Stimulated activated CD8-positive, alpha-beta memory T cell treated with anti-CD3 and anti-CD28 coated beads, Interleukin-15, amount 100 ng/mL, for 1 hour (primary cell): ENCODE measurements around the gene ACMSD.
"Not testable (repeated sequence)": the region's sequence is repeated elsewhere in the genome, so short reads cannot be mapped to it uniquely, and the experiment has no call there.

Source experiments
- DNase-seq: peaks from one replicate; pipeline ENCODE4 v3.0.0-alpha.2; 2020; ENCODE audit warnings: low read depth

Gene ACMSD

DNA sequence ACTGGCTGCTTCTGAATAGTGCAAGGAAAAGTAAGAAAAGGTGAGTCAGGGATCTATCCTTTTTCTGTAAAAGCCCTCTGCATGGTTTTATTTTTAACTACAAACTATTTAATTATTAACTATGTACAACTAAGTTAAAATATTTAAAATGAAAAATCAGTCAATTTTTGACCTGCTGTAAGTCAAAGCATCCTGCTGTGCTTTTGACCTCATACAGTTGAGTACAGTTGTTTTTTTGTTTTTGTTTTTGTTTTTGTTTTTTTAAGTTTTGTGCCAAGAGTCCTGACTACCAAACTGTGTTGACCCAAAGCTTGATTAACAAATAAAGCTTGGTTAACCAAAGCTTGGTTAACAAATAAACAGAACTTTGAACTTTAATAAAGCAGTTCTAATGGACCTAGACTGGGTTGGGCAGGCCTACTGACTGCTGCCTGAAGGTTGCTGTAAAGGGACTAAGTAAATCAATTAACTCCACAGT, at the start of gene ACMSD:
Gene ACMSD, plus strand, starts transcription at position 474 of the 478 bp plus-strand sequence. CDS start 67 bp downstream, outside the sequence.
- DNase-seq, result no peak

DNA sequence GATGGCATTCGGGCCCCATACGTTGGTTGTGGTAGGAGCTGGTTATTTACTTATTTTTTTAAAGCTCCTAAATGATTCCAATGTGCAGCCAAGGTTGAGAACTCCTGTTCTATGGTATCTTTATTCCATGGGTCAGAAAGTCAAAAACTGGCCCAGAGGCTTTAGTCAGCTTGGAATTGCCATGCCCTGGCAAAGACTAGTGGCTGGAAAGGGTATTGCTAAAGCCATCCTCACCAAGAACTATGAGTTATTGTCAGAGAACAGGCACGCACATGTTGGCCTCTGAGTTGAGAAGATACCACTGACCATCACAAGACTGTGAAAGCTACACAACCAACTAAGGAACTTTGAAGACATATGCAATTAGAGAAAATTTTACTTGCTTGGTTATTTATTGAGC, 47.9 kb upstream of the ACMSD start:
- no peak for DNase-seq

DNA sequence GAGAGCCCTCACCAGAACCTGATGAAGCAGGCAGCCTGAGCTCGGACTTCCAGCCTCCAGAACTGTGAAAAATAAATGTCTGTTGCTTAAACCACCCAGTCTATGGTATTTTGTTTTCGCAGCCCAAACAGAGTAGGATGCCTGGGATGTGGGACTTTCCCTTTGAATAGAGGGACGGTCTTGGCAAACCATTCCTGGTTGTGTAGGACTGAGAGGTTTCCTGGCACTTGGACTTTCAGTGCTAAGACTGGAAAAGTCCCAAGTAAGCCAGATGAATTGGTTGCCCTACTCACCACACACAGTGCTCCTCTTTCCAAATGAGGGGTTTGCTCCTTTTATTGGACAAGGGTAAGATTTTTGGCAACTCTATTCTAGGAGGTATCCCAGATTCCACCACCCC, 46.8 kb upstream of the ACMSD start:
- no peak for DNase-seq

DNA sequence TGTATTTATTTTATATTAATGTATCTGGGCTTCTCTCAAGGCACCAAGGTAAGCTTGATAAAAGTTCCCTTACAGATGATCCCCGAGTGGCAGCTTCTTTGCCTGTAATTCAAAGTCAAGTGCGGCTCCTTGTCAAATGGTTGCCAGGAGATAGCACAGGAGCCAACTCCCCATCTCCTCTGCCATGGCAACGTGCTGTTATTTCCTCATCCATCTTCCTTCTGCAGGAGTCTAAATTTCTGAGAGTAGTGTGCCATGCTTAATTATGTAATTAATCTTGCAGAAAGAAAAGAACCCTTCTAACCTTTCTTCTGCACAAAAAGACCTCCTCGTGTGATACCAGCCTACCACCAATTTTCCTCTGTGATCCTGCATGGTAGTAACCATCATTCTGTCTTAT, 46.2 kb upstream of the ACMSD start:
- no peak for DNase-seq

DNA sequence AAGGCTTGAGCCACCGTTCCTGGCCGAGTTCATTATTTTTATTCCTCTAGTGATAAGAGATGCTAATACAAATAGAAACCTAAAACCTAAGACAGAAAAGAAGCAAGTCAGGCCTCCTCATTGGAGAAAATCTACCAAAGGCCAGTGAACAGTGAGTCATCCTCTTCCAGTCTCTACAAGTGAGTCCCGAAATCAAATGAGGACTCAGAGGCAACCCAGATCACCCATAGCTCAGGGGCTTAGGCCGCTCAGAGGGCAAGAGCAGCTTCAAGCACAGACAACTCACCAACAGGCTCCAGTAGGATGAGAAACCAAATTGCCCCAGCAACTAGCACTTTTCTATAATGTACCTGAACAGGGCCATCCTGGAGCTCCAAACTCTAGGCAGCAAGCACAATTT, 42.7 kb upstream of the ACMSD start:
- no peak for DNase-seq

DNA sequence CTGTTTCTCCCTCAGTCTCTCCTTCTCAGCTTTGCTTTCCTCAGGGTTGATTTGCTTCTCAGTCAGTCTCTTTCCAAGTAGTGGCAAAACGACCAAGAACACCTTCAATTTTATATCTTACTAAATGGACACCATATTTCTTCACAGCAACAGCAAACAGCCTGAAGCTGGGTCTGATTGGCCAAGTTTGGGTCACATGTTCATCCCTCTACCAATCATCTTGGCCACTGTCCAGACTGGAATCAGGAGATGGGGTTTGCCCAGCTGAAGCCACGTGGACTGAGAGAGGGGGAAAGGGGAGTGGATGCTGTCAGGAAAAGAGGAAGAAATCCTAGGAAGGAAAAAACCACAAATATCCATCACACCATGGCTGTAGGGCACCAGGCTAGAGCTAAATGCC, 42.0 kb upstream of the ACMSD start:
- DNase-seq, result no peak

DNA sequence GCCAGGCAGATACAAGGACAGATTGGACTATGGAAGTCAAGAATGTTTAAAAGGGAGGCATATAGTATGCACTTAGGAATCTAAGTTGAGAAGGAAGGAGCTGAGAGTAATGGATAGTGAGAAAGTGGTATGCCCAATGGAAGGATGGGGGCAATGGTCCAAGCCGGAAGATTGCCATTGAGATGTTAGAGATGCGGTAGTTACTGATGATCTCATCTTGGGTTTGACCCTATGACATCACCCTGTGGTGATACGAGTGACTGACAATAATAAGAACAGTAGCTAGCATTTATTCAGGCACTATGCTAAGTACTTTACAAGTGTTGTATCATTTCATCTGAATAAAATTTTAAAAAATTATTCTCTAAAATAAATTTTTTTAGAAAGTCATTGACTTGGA, 38.5 kb upstream of the ACMSD start:
- no peak for DNase-seq

DNA sequence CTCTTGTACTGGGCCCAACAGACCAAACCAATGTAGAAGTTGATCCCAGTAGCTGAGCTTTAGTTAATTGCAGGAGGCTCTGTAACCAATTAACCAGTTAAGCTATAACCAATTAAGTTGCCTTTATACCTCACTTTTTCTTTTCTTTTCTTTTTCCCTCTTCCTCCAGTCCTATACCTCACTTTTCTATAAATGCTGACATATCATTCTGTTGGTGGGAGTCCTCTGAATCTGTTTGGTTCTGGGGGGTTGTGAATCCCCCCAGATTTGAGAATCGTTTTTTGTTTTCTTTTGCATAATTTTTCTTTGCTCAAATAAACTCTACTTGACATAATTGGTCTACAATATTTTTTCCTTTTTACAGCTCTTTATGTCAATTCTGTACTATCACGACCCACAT, 38.1 kb upstream of the ACMSD start:
- DNase-seq, result no peak

DNA sequence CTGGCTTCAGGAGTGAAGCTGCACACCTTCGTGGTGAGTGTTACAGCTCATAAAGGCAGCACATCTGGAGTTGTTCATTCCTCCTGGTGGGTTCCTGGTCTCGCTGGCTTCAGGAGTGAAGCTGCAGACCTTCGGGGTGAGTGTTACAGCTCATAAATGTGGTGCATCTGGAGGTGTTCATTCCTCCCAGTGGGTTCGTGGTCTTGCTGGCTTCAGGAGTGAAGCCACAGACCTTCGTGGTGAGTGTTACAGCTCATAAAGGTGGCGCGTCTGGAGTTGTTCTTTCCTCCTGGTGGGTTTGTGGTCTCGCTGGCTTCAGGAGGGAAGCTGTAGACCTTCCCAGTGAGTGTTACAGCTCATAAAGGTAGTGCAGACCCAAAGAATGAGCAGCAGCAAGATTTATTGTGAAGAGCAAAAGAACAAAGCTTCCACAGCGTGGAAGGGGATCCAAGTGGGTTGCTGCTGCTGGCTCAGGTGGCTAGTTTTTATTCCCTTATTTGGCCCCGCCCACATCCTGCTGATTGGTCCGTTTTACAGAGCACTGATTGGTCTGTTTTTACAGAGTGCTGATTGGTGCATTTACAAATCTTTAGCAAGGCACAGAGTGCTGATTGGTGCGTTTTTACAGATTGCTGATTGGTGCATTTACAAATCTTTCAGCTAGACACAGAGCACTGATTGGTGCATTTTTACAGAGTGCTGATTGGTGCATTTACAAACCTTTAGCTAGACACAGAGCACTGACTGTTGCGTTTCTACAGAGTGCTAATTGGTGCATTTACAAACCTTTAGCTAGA, 34.6 kb upstream of the ACMSD start:
- not testable (repeated sequence) for DNase-seq

DNA sequence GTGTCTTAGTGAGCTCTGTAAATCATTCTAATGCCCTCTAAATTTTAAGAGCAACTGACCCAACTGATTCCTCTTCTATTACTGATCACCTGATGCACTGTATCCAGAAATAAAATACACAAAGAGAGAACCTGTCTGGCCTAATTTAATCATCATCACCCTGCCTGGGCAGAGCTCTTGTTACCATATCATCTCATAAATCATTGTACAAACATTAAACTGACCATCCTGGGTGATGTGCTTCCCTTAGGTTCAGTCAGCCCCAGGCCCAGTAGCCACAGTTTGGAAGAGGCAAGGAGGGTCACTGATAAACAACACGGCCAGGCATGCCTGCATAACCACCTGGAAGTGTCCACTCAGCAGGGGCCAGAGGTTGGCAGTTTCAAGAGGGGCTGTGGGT, 22.7 kb upstream of the ACMSD start:
- DNase-seq, result no peak

DNA sequence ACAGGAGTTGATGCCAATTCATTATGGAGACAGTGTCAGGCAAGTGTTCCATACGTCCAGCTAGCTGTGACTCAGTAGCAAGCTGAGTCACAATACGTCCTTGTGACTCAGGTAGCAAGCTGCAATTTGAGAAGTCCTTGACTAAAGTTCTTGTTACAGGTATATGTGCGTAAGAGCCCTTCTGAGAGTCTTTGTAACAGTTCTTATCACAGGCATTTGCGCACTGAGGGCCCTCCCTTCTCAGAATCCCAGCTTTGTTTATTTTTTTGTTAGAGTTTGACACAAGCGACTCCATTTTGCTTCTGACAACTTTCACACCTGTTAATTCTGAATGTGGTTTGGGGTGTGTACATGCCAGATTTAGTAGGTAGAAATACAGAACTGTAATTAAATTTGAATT, 20.1 kb upstream of the ACMSD start:
- DNase-seq, result no peak

DNA sequence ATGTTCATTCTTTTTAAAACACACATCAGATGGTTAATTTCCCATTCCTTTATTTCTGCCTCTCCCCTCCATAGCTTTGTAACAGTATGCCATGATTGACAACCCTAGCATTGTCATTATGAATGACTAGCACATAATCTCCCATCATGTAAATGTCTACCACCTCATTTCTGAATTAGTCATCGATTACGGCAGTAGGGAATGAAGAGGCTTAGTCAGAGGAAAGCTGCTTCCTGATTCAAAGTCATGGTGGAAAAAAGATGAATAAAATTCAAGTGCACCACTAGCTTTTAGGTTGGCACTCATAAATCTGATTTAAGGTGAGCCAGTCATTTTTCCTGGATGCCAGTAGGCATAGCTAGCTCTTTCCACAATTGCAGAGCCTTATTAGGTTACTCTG, 19.1 kb upstream of the ACMSD start:
- DNase-seq, result no peak

DNA sequence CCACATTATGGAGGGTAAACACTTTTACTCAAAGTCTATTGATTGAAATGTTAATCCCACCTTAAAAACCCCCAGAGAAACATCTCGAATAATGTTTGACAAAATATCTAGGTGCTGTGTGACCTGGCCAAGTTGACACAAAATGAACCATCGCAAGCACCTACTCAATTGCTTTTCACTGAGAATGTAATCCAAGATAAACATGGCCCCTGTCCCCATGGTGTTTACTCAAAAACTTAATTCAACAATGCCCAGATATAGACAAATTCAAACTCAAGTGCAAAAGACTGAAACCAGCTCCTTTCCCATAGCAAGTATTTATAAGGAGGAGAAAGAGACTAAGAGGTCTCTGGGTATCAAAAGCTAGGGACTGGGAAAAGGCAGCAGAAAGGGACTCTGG, 15.0 kb upstream of the ACMSD start:
- DNase-seq, result no peak

DNA sequence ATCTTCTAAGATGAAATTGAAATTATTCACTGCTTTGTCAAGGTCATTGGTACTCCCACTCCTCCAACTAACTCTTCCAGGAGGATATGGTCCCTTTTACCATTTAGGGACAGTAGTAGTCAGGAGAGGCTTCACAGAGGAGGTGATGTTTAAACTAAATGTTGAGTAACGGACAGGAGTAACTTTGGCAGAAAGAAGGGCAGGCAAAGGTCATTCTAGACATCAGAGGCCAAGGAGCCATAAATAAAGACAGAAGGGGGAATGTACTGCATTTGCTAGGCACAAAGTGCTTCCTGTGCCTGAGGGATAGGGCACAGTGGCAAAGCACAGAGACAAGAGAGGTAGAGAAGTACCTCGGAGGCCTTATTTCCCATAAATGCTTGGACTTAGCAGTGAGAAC, 14.6 kb upstream of the ACMSD start:
- no peak for DNase-seq

DNA sequence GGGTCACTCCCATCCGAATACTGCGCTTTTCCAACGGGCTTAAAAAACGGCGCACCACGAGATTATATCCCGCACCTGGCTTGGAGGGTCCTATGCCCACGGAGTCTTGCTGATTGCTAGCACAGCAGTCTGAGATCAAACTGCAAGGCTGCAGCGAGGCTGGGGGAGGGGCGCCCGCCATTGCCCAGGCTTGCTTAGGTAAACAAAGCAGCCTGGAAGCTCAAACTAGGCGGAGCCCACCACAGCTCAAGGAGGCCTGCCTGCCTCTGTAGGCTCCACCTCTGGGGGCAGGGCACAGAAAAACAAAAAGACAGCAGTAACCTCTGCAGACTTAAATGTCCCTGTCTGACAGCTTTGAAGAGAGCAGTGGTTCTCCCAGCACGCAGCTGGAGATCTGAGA, 12.7 kb upstream of the ACMSD start:
- DNase-seq, result not testable (repeated sequence)

DNA sequence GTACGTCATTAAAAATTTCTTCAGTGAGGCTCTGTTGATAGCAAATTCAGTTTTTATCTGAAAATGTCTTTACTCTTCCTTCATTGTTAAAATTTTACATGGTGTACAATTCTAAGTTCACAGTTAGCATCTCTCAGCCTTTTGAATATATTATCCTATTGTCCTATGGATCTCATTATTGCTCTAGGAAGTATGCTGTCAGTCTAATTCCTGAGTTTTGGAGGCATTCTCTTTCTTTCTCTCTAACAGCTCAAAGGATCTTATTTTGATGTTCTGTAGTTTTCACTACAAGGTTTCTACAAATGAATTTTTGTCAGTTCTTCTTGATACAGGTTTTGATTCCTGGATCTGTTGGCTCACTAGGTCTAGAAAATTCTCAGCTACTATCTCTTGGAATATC, 2.9 kb upstream of the ACMSD start:
- no peak for DNase-seq

DNA sequence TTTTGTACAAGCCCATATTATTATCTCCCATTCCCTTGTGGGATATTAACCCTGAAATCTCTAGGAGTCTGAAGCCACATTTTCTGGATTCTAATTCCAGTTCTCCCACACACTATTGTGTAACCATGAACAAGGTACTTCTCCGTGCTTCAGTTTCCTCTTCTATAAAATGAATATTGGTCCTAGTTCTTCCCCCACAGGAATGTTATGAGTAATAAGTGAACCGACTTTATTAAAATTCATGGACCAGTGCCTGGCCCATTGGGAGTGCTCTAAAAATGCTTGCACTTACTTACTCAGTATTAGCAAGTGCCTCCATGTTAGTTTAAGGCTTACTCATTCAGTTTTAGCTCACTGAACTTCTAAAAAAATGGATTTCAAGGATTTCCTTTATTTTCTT, 1.4 kb upstream of the ACMSD start:
- DNase-seq, result no peak

DNA sequence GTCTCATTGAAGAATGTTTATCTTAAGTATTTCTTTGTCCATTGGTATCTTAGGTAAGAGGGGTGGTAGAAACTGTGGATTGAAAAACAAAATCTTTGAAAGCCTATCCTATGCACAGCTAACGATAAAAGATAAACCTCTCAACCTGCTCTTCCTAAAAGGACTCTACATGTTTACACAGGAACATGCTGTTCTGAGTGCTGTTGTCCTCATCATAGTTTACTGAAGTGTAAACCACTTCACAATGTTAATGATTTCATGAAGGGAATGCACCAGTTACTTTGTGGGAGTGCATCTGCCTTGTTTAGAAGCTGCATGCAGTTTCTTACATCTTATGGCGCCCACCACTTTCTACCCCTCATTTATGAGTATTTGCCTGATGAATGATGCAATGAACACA, 1.2 kb downstream of the ACMSD start:
- DNase-seq, result no peak

DNA sequence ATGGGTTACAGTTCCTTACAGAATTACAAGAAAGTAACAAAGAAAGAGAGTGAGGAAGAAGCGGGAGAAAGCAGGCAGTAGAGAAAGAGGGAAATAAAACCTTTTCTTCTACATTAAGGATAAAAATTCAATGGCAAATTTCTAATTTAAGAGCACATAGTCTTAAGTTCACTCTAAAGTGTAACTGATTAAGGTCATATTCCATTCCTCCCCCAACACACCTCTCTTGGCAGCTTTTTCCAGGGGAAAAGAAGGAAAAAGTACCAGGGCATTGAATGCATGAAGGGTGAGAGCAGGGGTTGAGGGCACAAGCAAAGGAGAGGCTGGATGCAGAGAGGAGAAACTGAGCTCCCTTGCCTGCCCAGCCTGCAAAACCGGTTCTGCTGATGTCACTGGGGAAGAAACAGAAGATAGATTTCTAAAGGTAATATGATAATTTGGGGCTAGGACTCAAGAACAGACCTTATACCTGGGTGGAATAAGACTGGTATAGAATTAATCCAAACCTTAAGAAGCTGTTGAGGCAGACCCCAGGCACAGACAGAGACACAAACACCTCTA, 4.6 kb downstream of the ACMSD start:
- no peak for DNase-seq

DNA sequence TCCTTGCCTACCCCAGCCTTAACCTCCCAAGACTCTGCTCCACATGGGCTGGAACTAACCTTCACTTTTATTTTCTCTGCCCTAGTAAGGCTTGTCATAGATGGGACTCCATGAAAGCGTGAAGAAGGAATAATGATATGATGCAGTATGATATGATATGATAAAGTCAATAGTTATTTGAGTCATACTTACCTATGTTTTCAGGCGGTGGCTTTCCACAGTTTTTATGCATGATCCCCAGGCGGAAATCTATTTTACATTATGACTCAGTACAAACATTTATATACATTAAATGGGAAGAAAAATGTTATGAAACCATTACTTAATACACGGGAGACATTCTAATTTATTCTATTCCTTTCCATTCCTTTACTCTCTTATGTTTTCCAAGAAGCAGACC, 5.6 kb downstream of the ACMSD start:
- no peak for DNase-seq

DNA sequence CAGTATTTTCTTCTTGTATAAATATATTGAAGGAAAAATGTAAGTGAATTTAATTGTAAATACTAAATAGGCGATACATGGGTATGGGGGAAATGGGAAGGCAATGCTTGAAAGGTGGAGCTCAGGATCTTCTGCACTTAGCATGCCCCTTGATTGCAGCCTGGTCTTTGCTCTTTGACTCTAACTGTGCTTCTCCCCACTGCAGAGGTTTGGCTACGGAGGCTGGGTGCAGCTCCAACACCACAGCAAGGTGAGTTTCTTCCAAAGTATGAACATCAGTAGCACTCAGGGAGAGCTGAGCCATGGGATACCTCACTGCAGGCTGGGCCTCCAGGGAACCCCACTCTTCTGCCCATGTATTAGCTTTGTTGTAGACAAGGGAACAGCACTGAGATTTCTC, 6.6 kb downstream of the ACMSD start:
- no peak for DNase-seq

DNA sequence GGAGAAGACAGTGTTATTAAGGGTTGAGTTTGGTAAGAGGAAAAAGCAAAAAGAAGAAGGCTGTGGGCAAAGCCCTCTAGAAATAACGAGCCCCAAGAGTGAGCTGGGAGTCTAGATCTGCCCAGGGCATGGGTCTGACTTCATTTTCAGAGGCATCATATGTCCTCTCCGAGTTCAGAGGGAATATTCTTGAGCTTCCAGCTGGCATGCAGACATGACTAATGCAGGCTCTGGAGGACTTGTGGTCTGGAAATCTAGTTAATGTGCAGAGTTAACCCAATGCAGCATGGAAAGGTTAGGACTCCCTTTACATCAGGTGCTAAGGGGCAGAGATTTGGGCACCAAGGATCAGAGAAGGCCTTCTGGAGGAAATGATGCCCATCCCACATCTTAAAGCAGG, 7.3 kb downstream of the ACMSD start:
- DNase-seq, result no peak

DNA sequence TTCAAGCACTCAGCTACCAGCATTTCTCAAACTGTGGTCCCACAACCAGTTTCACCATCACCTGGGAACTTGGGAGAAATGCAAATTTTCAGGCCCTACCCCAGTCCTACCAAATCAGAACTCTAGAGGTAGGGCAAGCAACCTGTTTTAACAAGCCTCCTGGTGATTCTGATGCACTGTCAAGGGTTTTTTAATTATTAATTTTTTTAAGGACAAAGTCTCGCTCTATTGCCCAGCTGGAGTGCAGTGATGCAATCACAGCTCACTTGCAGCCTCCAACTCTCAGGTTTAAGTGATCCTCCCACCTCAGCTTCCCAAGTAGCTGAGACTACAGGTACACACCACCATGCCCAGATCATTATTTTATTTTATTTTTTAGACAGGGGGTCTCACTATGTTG, 7.8 kb downstream of the ACMSD start:
- DNase-seq, result no peak

DNA sequence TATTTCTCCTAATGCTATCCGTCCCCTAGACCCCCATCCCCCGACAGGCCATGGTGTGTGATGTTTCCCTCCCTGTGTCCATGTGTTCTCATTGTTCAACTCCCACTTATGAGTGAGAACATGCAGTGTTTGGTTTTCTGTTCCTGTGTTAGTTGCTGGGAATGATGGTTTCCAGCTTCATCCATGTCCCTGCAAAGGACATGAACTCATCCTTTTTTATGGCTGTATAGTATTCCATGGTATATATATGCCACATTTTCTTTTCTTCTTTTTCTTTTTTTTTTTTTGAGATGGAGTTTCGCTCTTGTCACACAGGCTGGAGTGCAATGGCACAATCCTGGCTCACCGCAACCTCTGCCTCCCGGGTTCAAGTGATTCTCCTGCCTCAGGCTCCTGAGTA, 9.2 kb downstream of the ACMSD start:
- DNase-seq, result not testable (repeated sequence)
